ENCODE results near the gene SLC2A14. TPM values are rescaled to one million over a fixed set of nuclear protein-coding genes. Genes with fewer than 3 reads are reported as not detected.
"Not testable (repeated sequence)": the region's sequence is repeated elsewhere in the genome, so short reads cannot be mapped to it uniquely, and the experiment has no call there.

The SLC2A14 gene
- total RNA-seq, 4 donors from 2014 or later: 0.29 to 3.1 (median 0.39) TPM; not detected in 1

- H3K4me1 ChIP-seq; intact Hi-C loops (cut with DNase I); H3K4me3 ChIP-seq; H3K9me3 ChIP-seq; DNase-seq (ENCODE audit: extremely low spot score); H3K36me3 ChIP-seq; H3K27ac ChIP-seq (replicated peaks in 1 of 4); H3K27me3 ChIP-seq: not testable (repeated sequence)
- WGBS: 96% methylated on average over 9 of the region's 9 CpGs
Observed at GRCh38 chr12:7842444-7842843, 30.3 kb downstream of the SLC2A14 start.

GRCh38 chr12:7839848-7840247 lies 32.9 kb downstream of the SLC2A14 start:
- H3K36me3 ChIP-seq; intact Hi-C loops (cut with DNase I); H3K27me3 ChIP-seq; DNase-seq (ENCODE audit: extremely low spot score); H3K27ac ChIP-seq (replicated peaks in 1 of 4); H3K4me1 ChIP-seq; H3K4me3 ChIP-seq; H3K9me3 ChIP-seq: not testable (repeated sequence)
- 77% methylated on average over 7 of the region's 7 CpGs for WGBS

- H3K9me3 ChIP-seq; H3K4me3 ChIP-seq; DNase-seq (ENCODE audit: extremely low spot score); H3K36me3 ChIP-seq; H3K4me1 ChIP-seq; intact Hi-C loops (cut with DNase I); H3K27me3 ChIP-seq; H3K27ac ChIP-seq (replicated peaks in 1 of 4): not testable (repeated sequence)
- 27% methylated on average over 9 of the region's 10 CpGs for WGBS
Observed at GRCh38 chr12:7839226-7839625, 33.5 kb downstream of the SLC2A14 start.

- 83% methylated on average over 6 of the region's 6 CpGs for WGBS
- TF ChIP-seq CTCF (IDR thresholded peaks at IDR 0.05): no peak
- TF ChIP-seq POLR2AphosphoS5 (IDR thresholded peaks at IDR 0.05): no peak
- no peak for TF ChIP-seq POLR2A (IDR thresholded peaks at IDR 0.05; ENCODE audit: low read depth)
- no peak for TF ChIP-seq EP300 (IDR thresholded peaks at IDR 0.05)
- DNase-seq (ENCODE audit: extremely low spot score): no peak
- Histone ChIP-seq H3K9me3 (no peaks in the 10 kb centered on the region), H3K36me3 (no peaks in the 10 kb centered on the region), H3K4me3 (no peak overlapping the region), H3K27ac (replicated peaks in 1 of 4) (no peak overlapping the region), H3K4me1 (peaks cover 0 to 2% (median 0%) of the 10 kb centered on the region in 4 donors), H3K27me3 (no peaks in the 10 kb centered on the region)
- intact Hi-C loops (cut with DNase I): no loop called here
Observed at GRCh38 chr12:7837366-7837765, 35.3 kb downstream of the SLC2A14 start.

GRCh38 chr12:7835766-7836165 lies 36.9 kb downstream of the SLC2A14 start:
- TF ChIP-seq CTCF (IDR thresholded peaks at IDR 0.05) (no peak), POLR2AphosphoS5 (IDR thresholded peaks at IDR 0.05) (no peak), POLR2A (IDR thresholded peaks at IDR 0.05; ENCODE audit: low read depth) (no peak), EP300 (IDR thresholded peaks at IDR 0.05) (no peak)
- Histone ChIP-seq H3K27me3 (no peaks in the 10 kb centered on the region), H3K4me1 (peaks cover 0 to 2% (median 0%) of the 10 kb centered on the region in 4 donors), H3K4me3 (no peak overlapping the region), H3K36me3 (no peaks in the 10 kb centered on the region), H3K9me3 (no peaks in the 10 kb centered on the region), H3K27ac (replicated peaks in 1 of 4) (no peak overlapping the region)
- no peak for DNase-seq (ENCODE audit: extremely low spot score)
- WGBS: 75% methylated on average over 5 of the region's 5 CpGs
- intact Hi-C loops (cut with DNase I): no loop called here

- Histone ChIP-seq H3K27me3 (no peaks in the 10 kb centered on the region), H3K4me3 (no peak overlapping the region), H3K27ac (replicated peaks in 1 of 4) (no peak overlapping the region), H3K4me1 (peaks cover 0 to 2% (median 0%) of the 10 kb centered on the region in 4 donors), H3K36me3 (no peaks in the 10 kb centered on the region), H3K9me3 (no peaks in the 10 kb centered on the region)
- intact Hi-C loops (cut with DNase I): no loop called here
- TF ChIP-seq POLR2A (IDR thresholded peaks at IDR 0.05; ENCODE audit: low read depth) (no peak), CTCF (IDR thresholded peaks at IDR 0.05) (no peak), POLR2AphosphoS5 (IDR thresholded peaks at IDR 0.05) (no peak), EP300 (IDR thresholded peaks at IDR 0.05) (no peak)
- WGBS: 77% methylated on average over 9 of the region's 9 CpGs
- DNase-seq (ENCODE audit: extremely low spot score): no peak
Observed at GRCh38 chr12:7835116-7835515, 37.6 kb downstream of the SLC2A14 start.
